ENCODE measurements around the gene SLC30A7.
"Not testable (repeated sequence)": the region's sequence is repeated elsewhere in the genome, so short reads cannot be mapped to it uniquely, and the experiment has no call there.

SLC30A7 gene

DNA sequence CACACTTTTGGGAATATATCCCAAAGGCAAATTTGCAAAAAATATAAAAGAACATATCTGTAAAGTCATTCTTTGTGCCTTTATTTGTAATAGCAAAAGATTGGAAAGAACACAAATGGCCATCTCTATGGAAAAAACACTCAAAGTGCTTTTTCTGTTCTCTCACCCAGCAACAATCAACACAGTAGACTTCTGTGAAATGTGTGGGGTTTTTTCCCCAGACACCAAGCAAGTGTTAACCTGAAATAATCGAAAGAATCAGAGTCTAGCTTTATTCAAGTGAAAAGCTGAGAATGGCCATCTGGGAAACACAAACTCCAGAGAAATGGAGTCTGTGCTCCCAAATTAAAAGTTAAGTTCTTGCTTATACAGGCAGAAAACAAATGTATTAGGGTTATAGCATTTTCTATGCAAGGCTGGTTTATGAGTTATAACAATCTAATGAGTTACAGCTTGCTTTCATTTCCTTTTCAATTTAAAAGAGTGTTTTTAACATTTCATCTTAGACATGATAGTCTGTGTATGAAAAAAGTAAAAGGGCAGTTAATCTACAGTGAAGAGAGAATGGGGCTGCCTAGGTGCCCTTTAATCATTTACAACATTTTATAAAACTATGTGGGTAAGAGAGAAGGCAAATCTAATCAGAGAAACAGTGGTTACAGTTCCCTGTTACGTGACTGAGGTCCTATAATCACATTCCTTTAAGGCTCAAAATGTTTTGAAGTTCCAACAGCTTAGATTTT is 46.6 kb downstream of the SLC30A7 start:
- DNase-seq, result no peak

DNA sequence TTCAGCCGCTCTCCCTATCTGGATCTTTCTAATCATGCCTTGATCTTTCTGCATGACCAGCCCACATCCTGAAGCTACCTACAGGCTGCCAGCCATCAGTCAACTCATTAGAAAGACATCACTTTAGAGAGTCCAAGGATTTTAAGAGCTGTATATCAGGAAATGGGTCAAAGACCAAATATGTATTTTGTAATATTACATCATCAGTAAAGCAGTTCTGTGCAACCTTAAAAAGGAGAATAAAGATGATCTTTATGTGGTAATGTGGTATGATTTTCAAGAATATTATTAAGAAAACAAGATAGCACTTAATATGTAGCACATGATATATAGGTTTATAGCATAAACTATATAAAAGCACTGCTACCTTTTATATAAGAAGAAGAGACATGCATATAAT is 47.6 kb downstream of the SLC30A7 start:
- no peak for DNase-seq

DNA sequence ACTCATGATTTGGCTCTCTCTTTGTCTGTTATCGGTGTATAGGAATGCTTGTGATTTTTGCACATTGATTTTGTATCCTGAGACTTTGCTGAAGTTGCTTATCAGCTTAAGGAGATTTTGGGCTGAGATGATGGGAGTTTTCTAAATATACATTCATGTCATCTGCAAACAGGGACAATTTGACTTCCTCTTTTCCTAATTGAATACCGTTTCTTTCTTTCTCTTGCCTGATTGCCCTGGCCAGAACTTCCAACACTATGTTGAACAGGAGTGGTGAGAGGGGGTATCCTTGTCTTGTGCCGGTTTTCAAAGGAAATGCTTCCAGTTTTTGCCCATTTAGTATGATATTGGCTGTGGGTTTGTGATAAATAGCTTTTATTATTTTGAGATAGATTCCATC is 50.2 kb downstream of the SLC30A7 start:
- DNase-seq, result not testable (repeated sequence)

DNA sequence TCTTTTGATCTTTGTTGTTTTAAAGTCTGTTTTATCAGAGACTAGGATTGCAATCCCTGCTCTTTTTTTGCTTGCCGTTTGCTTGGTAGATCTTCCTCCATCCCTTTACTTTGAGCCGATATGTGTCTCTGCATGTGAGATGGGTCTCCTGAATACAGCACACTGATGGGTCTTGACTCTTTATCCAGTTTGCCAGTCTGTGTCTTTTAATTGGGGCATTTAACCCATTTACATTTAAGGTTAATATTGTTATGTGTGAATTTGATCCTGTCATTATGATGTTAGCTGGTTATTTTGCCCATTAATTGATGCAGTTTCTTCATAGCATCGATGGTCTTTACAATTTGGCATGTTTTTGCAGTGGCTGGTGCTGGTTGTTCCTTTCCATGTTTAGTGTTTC is 51.9 kb downstream of the SLC30A7 start:
- DNase-seq, result not testable (repeated sequence)

DNA sequence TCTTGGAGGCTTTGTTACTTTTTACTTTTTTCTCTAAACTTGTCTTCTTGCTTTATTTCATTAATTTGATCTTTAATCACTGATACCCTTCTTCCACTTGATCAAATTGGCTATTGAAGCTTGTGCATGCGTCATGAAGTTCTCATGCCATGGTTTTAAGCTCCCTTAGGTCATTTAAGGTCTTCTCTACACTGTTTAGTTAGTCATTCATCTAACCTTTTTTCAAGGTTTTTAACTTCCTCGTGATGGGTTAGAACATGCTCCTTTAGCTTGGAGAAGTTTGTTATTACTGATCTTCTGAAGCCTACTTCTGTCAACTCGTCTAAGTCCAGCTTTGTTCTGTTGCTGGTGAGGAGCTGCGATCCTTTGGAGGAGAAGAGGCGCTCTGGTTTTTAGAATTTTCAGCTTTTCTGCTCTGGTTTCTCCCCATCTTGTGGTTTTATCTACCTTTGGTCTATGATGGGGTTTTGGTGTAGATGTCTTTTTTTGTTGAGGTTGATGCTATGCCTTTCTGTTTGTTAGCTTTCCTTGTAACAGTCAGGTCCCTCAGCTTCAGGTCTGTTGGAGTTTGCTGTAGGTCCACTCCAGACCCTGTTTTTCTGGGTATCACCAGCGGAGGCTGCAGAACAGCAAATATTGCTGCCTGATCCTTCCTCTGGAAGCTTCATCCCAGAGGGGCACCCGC is 53.0 kb downstream of the SLC30A7 start:
- DNase-seq, result not testable (repeated sequence)

DNA sequence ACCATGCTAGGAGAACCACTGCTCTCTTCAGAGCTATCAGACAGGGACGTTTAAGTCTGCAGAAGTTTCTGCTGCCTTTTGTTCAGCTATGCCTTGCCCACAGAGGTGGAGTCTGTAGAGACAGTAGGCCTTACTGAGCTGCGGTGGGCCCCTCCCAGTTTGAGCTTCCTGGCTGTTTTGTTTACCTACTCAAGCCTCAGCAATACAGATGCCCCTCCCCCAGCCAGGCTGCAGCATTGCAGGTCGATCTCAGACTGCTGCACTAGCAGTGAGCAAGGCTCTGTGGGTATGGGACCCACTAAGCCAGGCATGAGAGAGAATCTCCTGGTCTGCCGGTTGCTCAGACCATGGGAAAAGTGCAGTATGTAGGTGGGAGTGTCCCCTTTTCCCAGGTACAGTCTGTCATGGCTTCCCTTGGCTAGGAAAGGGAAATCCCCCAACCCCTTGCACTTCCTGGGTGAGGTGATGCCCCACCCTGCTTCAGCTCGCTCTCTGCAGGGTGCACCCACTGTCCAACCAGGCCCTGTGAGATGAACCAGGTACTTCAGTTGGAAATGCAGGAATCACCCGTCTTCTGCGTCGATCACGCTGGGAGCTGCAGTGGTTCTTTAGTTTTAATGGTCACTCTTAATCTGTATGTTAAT is 53.7 kb downstream of the SLC30A7 start:
- peak; percentile 71 for DNase-seq

DNA sequence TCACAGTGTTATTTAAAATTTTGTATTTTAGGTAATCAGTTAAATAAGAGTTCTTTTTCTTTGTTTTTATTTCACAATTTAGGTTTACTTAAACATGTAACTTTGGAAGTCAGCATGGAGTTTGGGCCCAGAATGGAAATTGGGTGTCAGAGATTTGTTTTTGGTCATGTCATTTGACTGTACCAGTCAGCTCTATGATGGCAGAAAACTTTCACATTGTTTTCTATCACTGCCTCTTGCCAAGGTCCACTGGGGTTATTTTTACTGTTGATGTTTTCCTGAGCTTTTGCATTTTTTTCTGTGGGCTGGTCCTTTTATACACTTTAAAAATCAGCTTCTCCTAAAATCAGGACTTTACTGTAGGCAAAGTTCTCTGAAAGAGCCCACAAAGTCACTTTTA is 54.4 kb downstream of the SLC30A7 start:
- no peak for DNase-seq

DNA sequence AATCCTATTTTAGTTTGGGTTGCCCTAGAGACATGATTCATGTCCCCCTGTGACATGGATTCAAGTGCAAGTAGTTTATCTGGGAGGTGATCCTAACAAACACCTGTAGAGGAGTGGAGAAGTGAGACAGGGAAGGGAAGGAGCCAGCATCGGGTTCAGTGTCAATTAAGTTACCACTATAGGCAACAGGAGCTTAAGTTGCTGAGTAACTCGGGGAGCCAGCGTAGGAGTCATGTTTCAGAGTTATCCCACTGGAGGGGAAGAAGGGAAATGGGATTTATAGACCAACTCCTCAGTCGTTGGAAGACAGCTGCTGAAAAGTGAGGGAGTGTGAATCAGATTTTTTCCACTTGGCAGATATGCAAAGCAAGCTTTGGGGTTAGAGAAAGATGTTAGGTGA is 54.9 kb downstream of the SLC30A7 start:
- no peak for DNase-seq

DNA sequence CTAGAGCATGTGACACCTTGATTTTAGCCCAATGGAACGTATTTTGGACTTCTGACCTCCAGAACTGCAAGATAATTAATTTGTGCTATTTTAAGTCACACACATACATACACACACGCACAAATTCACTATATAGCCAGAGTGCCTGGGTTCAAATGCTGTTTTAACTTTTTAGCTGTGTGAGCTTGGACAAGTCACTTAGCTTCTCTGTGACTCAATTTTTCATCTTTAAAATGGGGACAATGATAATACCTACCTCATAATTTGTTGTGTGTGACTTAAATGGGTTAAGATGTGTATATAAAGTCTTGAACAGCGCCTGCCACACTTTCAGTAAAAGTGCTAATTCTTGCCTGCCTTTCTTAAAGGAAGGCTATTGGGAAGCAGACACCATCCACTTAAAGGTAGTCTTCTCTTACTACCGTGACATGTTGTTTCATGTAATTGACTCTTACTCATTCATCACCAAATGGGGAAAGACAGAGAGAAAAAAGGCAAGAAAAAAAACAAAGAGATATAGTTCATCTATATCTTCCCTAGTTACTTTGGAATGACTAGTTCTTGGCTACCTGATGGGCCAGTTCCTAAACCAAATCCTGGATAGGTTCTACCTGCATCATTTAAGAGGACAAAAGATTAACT is 56.3 kb downstream of the SLC30A7 start:
- no peak for DNase-seq

DNA sequence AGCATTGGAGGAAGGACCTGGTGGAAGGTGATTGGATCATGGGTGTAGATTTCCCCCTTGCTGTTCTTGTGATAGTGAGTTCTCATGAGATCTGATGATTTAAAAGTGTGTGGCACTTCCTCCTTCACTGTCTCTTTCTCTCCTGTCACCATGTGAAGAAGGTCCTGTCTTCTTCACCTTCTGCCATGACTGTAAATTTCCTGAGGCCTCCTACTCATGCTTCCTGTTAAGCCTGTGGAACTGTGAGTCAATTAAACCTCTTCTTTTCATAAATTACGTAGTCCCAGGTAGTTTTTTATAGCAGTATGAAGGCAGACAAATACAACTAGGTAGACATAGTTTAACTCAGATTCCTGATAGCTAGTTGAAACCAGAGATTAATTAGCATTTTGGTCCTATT is 57.1 kb downstream of the SLC30A7 start:
- peak; percentile 21 for DNase-seq

DNA sequence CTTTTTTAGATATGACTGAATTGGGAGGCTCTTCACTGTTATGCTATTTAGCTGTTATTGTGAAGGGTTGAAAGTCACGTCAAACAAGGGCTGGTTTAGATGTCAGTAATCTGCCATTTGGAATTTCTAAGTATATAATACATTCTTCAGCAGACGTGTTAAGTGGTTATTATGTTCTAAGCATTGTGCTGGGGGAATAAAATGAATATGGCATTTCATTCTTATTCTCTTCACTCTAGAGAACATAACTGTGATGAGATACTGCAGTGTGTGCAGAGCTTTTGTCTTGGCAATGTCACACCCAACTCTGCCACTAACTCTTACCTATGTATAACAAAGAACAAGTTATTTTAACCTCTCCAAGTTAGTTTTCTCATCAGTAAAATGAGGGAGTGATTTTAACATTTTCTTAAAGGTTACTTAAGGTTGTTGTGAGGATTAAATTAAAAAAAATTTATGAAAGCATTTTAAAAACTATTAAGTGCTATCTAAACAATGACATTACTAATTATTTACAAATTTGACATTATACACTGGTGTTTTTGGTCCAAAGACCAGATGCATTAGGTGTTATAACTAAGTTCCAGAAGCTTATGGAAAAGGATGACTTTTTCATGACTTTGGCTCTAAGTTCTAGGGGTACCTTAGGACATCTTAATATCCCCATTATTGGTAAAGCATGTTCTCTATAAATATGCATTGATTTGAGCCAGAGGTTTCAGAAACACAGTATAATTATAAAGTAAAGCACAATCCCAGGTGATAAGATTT is 58.3 kb downstream of the SLC30A7 start:
- no peak for DNase-seq

DNA sequence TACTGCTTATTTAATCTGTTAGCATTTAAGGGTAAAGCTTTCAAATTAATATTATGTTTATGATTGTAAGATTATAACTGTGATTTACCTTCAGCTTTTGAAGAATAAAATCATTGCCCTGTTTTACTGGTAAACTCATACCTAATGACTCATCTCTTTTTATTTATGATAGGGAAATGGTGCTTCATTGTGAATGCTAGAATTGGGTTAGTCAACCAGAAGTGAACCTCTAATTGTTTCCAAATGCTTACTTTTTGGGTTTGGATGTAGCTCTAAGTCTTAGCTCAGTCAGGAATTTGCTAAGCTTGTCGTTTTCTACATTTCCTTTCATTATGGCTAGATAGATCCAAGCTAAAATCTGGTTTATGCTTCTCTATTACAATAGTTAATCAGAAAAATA is 59.4 kb downstream of the SLC30A7 start:
- DNase-seq, result no peak

DNA sequence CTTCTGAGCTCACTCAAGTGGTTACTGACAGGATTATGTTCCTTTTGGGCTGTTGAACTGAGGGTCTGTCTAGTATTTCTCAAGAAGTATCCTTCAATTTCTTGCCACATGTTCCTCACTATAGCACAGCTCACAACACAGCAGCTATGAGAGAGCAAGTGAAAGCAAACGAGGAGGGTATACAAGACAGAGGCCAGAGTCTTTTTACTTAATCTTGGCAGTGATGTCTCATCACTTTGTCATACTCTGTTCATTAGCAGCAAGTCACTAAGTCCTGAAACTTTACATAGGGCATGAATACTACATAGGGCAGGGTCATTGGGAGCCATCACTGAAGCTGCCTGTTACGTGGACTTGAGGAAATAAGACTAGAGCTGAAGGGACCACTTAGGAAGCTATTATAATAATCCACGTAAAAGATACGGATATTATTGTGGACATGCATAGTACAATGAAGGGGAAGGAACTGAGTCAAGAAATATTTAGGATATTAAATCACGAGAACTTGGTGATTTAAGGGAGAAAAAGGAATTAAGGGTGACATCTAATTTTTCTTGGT is 63.7 kb downstream of the SLC30A7 start:
- DNase-seq, result no peak

DNA sequence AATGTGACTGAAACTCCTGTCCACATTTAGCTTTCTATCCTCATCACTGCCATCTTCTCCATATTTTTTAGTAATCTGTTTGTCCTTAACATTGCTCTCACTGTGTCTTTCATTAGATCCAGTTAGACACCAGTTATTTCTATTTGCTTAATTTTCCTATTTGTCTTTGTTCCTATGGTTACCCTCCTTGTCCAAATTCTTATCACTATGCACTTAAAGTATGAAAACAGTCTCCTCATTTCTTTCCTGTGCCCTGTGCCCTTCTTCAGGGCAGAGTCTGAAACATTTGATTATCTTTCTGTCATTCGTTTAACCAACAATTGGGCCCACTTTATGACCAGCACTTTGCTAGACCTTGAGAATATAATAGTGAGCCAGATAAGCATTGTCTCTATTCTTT is 64.2 kb downstream of the SLC30A7 start:
- DNase-seq, result no peak

DNA sequence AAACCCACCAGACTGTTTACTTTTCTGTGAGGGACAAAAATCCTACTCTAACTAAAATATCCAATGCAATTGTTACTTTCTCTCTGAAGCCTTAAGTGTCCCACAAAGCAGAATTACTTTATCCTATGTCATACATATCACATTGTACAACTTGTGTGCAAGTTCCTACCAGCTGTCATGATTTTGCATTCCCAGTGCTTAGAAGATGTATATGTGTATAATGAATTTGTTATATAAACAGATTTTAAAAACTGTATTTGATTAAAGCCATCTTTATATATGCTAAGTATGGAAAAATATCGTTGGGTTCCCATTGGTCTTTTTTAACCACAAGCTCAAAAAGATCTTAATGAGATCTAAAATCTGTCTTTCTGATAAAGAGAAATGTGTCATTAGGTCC is 72.7 kb downstream of the SLC30A7 start:
- no peak for DNase-seq

DNA sequence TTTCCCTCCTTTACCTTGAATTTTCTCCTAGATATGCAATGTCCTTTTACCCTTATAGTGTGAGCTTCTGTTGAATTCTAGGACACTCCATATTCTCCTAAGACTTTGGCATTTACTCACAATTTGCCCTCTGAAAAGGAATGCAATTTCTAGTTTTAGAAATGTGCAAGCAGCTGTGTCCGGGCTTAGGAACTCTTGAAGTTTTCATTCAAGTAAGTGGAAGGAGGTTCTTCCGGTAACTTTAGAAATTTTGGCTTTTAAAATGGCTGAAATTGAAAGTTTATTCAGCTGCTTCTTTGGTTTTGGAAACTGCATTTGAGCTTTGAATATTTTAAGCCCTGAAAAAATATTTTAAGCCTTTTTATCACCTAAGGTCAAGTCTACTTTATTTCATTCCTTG is 73.4 kb downstream of the SLC30A7 start:
- DNase-seq, result no peak

DNA sequence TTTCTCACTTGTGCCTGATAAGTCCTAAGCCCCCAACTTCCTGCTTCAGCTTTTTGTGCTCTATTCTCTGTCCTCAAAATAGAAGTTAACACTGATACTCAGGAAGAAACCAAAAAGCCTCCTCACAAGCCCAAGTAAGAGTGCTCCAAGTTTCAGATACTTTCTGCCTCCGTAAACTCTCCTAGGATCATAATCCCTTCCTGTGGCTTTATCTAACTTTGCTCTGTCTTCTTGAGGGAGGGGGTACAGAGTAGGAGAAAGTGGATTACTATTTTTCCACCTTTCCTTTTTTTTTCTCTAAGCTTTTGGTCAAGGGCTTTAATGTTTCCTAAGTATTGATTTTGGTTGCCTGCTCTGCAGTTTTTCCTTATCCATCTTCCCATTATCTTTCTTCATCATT is 75.1 kb downstream of the SLC30A7 start:
- no peak for DNase-seq

DNA sequence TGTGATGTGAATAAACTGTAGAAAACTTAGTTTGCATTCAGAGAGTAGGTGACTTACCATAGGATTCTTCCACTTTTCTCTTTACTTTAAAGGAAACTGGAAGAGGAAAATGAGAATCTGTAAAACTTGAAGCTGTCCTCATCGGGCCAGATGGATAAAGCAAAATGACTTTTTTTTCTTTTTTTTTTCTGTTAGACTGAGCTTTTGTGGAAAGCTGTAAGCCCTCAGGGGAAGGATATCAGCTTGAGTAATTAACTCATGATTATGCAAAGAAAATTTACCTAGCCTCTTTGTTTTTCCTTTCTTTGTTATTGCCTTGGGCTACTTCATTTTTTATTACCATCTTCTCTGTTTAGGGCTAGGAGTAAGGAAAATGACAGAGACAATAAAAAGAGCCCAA is 76.3 kb downstream of the SLC30A7 start:
- no peak for DNase-seq

DNA sequence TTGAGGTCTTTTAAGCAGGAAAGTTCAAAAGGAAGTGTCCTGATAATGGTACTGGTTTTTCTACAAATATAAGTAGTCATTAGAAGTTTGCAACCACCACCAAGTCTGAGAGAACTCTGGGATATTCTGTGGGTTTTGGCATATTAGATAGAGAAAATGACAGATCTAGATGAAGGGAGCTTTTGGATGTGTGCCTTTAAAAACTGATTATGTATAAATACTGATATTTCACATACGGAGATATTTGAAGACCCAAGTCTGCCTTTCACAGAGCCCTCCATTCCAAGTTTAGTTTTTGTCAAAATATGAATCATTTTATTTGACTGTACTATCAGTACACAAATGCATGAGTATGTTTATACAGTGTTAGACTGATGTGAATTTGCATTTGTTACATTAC is 81.0 kb downstream of the SLC30A7 start:
- no peak for DNase-seq

DNA sequence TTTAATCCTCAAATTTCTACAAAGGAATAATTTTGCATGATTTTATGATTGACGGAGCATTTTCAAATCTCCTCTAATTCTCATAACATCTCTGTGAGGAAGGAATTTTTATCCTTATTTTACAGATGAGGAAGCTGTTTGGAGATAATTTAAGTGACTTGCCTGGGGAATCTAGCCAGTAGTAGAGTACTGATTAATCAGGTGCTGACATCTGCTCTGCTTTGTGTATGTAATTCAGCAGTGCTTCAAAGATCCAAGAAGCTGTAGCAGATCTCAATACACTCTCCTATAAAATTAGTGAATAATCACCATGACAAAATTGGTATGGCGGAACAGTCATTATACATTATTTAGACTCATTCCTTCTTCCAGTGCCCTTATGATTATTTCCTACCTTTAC is 83.7 kb downstream of the SLC30A7 start:
- DNase-seq, result no peak

DNA sequence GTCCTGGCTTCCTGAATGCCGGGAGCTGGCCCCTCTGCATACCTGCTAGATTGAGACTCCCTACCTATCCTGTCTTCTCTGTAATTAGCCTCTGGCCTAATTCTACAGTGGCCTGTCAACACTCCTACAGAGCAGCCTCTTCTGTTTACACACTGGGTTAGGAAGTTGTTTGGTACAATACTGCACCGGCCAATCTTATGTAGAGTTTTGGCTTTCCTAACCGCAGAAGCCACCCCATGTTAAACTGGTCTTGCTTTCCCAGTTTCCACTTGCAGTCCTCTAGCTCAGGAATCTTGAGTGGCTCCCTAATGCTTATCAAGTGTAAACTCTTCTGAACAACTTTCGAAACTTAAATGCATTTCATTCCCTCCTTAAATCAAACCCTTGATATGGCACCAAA is 86.9 kb downstream of the SLC30A7 start:
- DNase-seq, result no peak

DNA sequence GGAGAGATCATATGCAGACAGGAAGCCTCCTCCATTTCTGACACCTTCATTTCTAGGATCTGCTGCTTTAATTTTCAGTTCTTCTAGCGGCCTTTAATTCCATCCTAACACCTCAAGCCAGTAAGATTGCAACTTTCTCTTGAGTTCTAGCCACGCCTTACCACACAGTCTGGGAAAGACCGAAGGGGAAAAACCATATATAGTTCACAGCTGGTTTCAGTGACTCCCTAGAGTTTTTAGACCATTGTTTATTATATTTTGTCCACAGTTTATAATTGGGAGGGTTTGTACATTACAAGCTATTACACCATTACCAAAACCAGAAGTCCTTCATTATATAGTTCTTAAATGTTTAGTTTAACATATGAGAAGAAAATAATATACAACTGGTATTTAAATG is 92.2 kb downstream of the SLC30A7 start:
- DNase-seq, result no peak

Data from stimulated activated CD4-positive, alpha-beta T cell treated with anti-CD3 and anti-CD28 coated beads, Interleukin-1b, Interleukin-23, amount 100 ng/mL, for 48 hours (primary cell).